Measurements from ENCODE around the gene LCP2.

DNA sequence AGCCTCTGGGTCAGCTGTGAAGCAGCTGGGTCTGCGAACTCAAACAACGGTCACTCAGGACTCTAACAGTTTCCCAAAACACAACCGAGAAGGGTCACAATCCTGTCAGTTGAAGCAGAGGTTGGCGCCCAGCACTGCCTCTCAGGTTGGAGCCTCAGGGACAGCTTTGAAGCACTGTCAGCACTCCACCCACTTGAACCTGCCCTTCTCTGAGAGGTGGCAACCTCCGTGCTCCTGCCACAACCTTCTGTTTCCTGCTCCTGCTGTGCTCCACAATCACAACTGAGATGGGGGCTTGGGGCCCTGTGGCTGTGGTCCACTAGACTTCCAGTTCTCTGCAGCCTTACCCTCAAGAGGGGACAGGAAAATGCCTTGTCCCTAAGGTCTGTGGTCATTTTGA is 21.7 kb upstream of the LCP2 start:
- TF ChIP-seq, protein P1, sequence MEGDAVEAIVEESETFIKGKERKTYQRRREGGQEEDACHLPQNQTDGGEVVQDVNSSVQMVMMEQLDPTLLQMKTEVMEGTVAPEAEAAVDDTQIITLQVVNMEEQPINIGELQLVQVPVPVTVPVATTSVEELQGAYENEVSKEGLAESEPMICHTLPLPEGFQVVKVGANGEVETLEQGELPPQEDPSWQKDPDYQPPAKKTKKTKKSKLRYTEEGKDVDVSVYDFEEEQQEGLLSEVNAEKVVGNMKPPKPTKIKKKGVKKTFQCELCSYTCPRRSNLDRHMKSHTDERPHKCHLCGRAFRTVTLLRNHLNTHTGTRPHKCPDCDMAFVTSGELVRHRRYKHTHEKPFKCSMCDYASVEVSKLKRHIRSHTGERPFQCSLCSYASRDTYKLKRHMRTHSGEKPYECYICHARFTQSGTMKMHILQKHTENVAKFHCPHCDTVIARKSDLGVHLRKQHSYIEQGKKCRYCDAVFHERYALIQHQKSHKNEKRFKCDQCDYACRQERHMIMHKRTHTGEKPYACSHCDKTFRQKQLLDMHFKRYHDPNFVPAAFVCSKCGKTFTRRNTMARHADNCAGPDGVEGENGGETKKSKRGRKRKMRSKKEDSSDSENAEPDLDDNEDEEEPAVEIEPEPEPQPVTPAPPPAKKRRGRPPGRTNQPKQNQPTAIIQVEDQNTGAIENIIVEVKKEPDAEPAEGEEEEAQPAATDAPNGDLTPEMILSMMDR (IDR thresholded peaks at IDR 0.05), result no peak
- TF ChIP-seq MAX (CRISPR knock-in tag; IDR thresholded peaks at IDR 0.05) (no peak), CBFB (CRISPR knock-in tag; IDR thresholded peaks at IDR 0.05; ENCODE audit: low read depth) (no peak), E2F4 (CRISPR knock-in tag; IDR thresholded peaks at IDR 0.05; ENCODE audit: borderline replicate concordance, low read depth) (no peak), ESRRA (CRISPR knock-in tag; IDR thresholded peaks at IDR 0.05; ENCODE audit: borderline replicate concordance) (no peak), JUN (CRISPR knock-in tag; IDR thresholded peaks at IDR 0.05) (no peak), NR1H2 (CRISPR knock-in tag; IDR thresholded peaks at IDR 0.05) (no peak), SP1 (CRISPR knock-in tag; conservative IDR thresholded peaks at IDR 0.05) (no peak)
- TF ChIP-seq, protein P2, sequence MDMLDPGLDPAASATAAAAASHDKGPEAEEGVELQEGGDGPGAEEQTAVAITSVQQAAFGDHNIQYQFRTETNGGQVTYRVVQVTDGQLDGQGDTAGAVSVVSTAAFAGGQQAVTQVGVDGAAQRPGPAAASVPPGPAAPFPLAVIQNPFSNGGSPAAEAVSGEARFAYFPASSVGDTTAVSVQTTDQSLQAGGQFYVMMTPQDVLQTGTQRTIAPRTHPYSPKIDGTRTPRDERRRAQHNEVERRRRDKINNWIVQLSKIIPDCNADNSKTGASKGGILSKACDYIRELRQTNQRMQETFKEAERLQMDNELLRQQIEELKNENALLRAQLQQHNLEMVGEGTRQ (CRISPR knock-in tag; IDR thresholded peaks at IDR 0.05), result no peak
- TF ChIP-seq, protein P3, sequence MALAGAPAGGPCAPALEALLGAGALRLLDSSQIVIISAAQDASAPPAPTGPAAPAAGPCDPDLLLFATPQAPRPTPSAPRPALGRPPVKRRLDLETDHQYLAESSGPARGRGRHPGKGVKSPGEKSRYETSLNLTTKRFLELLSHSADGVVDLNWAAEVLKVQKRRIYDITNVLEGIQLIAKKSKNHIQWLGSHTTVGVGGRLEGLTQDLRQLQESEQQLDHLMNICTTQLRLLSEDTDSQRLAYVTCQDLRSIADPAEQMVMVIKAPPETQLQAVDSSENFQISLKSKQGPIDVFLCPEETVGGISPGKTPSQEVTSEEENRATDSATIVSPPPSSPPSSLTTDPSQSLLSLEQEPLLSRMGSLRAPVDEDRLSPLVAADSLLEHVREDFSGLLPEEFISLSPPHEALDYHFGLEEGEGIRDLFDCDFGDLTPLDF (CRISPR knock-in tag; IDR thresholded peaks at IDR 0.05), result no peak

Data from WTC11 (cell line).